SK-N-SH treated with all-trans-retinoic acid at 6 μM for 48 hours (cell line): ENCODE data around the gene KIF4A.

Source experiments
- ARNTL ChIP-seq: fragments of 450-650 bp; formaldehyde crosslinking; IDR thresholded peaks from 2 replicates; pipeline ENCODE4 v1.5.0; 2020; ENCODE audit warnings: low read depth, mild to moderate bottlenecking, moderate library complexity, borderline replicate concordance
- CREB5 ChIP-seq: fragments of 250-450 bp; sonication (Bioruptor Pico); IDR thresholded peaks from 2 replicates; pipeline ENCODE4 v1.5.1; 2020; ENCODE audit warnings: low read depth, mild to moderate bottlenecking, moderate library complexity
- CSDC2 ChIP-seq: fragments of 250-450 bp; sonication (Bioruptor Pico); IDR thresholded peaks from 2 replicates; pipeline ENCODE4 v1.5.0; 2020; ENCODE audit warnings: mild to moderate bottlenecking, moderate library complexity
- GLIS3 ChIP-seq: fragments of 250-450 bp; sonication (Bioruptor Pico); IDR thresholded peaks from 2 replicates; pipeline ENCODE4 v1.5.0; 2020; ENCODE audit warnings: mild to moderate bottlenecking, moderate library complexity
- ISL1 ChIP-seq: fragments of 250-450 bp; sonication (Bioruptor Pico); IDR thresholded peaks from 2 replicates; pipeline ENCODE4 v2.1.2; 2022; ENCODE audit warnings: mild to moderate bottlenecking, moderate library complexity
- PATZ1 ChIP-seq: fragments of 250-450 bp; sonication (Bioruptor Pico); IDR thresholded peaks from 2 replicates; pipeline ENCODE4 v1.8.0; 2020; ENCODE audit warnings: mild to moderate bottlenecking, moderate library complexity, borderline replicate concordance
- ZC3H10 ChIP-seq: fragments of 250-450 bp; sonication (Bioruptor Pico); IDR thresholded peaks from 2 replicates; pipeline ENCODE4 v1.5.1; 2021; ENCODE audit warnings: mild to moderate bottlenecking, moderate library complexity
- ZFP3 ChIP-seq: fragments of 250-450 bp; sonication (Bioruptor Pico); IDR thresholded peaks from 2 replicates; pipeline ENCODE4 v1.5.0; 2020; ENCODE audit warnings: mild to moderate bottlenecking, moderate library complexity
- ZNF565 ChIP-seq: fragments of 450-650 bp; formaldehyde crosslinking; conservative IDR thresholded peaks from 2 replicates; pipeline ENCODE4 v1.5.0; 2020; ENCODE audit warnings: low read depth, mild to moderate bottlenecking, moderate library complexity
- ZNF8 ChIP-seq: fragments of 450-650 bp; formaldehyde crosslinking; IDR thresholded peaks from 2 replicates; pipeline ENCODE4 v1.5.0; 2020; ENCODE audit warnings: mild to moderate bottlenecking, moderate library complexity

- TF ChIP-seq ISL1 (CRISPR knock-in tag) (no peak), ZNF565 (CRISPR knock-in tag) (no peak), ZFP3 (no peak), ZC3H10 (CRISPR knock-in tag) (no peak), PATZ1 (CRISPR knock-in tag) (no peak), GLIS3 (CRISPR knock-in tag) (no peak), CREB5 (no peak), ARNTL (CRISPR knock-in tag) (no peak), CSDC2 (no peak), ZNF8 (CRISPR knock-in tag) (no peak)
These were observed 148.2 kb downstream of the KIF4A start for GRCh38 chrX:70437921-70438665.
